Activated gamma-delta T cell treated with Interleukin-2 at 50 U/mL for 16 hours (primary cell): ENCODE measurements around the gene IRX4.

Experiments used
- DNase-seq: peaks from one replicate; pipeline ENCODE4 v3.0.0-alpha.2; 2020

The IRX4 gene

GRCh38 chr5:1834022-1834551, 48.6 kb downstream of the IRX4 start:
- no peak for DNase-seq

- no peak for DNase-seq
Measured at GRCh38 chr5:1833264-1834021, 49.3 kb downstream of the IRX4 start.

- DNase-seq: no peak
Measured at GRCh38 chr5:1832511-1833250, 50.0 kb downstream of the IRX4 start.

- DNase-seq: no peak
Measured at GRCh38 chr5:1831677-1832313, 50.9 kb downstream of the IRX4 start.

- DNase-seq: no peak
Measured at GRCh38 chr5:1831257-1831656, 51.5 kb downstream of the IRX4 start.

GRCh38 chr5:1830571-1831228, 52.0 kb downstream of the IRX4 start:
- no peak for DNase-seq

- no peak for DNase-seq
Measured at GRCh38 chr5:1827886-1828397, 54.8 kb downstream of the IRX4 start.
